ENCODE measurements around the gene CDH4. TPM values are rescaled to one million over a fixed set of nuclear protein-coding genes. Genes with fewer than 3 reads are reported as not detected.

CDH4 gene
- total and polyA plus RNA-seq, 12 donors = 0.04 to 0.25 (median 0.08) TPM; not detected in 5

DNA sequence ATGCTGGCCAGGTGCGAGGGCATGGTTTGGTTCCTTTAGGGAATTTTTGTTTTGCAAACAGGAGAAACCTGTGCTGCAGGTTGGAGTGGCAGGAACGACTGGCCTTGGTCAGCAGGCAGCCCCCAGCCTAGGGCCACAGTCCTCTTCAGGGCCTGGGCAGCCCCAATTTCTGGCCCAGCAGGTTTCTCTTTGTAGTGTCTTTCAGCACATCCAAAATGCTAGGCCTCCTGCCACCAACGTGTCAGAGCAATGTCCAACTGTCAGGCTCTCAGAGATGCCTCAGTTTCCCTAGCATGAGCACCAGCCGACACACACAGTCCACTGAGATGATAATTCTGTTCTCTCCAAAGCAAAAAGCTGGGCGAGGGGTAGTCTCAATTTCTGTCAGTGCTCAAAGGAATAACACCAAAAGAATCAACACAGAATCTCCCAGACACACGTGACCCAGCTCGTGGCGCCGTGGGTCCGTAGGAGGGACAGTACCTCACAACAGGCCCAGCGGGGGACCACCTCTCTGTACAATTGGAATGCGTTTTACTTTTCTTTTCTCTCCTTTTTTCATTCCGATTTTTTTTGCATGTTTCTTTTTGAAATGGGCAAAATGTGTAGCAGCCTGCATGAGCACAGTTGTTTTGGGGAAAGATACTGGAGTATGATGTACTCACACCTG, 687.8 kb downstream of the CDH4 start:
- H3K27ac ChIP-seq = no peak overlapping the region
- no peak overlapping the region for H3K4me3 ChIP-seq
- H3K4me1 ChIP-seq = no peaks in the 10 kb centered on the region
- peaks cover 0 to 41% (median 13%) of the 10 kb centered on the region in 7 donors for H3K27me3 ChIP-seq
- TF ChIP-seq, protein P1, sequence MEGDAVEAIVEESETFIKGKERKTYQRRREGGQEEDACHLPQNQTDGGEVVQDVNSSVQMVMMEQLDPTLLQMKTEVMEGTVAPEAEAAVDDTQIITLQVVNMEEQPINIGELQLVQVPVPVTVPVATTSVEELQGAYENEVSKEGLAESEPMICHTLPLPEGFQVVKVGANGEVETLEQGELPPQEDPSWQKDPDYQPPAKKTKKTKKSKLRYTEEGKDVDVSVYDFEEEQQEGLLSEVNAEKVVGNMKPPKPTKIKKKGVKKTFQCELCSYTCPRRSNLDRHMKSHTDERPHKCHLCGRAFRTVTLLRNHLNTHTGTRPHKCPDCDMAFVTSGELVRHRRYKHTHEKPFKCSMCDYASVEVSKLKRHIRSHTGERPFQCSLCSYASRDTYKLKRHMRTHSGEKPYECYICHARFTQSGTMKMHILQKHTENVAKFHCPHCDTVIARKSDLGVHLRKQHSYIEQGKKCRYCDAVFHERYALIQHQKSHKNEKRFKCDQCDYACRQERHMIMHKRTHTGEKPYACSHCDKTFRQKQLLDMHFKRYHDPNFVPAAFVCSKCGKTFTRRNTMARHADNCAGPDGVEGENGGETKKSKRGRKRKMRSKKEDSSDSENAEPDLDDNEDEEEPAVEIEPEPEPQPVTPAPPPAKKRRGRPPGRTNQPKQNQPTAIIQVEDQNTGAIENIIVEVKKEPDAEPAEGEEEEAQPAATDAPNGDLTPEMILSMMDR (IDR thresholded peaks at IDR 0.05) = no peak
- intact Hi-C loops (cut with DNase I) = no loop called here
- WGBS, 2 donors = 78% methylated on average over 13 of the region's 13 CpGs
- no peaks in the 10 kb centered on the region for H3K36me3 ChIP-seq
- H3K9me3 ChIP-seq = no peaks in the 10 kb centered on the region
- no peak for DNase-seq
- ATAC-seq = no peak

DNA sequence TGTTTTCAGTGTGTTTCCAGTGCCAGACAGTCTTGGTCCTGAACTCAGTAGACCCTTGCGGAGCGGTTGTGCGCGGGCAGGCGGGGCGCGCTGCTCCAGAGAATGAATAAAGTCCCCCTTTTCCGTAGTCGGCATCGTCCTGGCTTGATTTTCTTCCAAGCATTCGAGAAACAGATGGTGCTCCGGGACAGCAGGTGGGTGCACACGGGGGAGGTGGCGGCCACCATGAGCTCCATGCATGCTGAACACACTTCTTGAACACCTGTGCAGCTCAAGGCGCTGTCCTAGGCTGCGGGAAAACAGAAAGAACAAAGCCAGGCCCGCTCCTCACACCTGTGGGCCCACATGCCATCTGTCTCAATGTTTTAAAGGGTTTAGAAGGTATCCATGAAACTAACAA, 688.4 kb downstream of the CDH4 start:
- DNase-seq = no peak
- TF ChIP-seq, protein P1 (IDR thresholded peaks at IDR 0.05) = no peak
- H3K27ac ChIP-seq = no peak overlapping the region
- no peaks in the 10 kb centered on the region for H3K36me3 ChIP-seq
- intact Hi-C loops (cut with DNase I) = no loop called here
- peaks cover 0 to 35% (median 13%) of the 10 kb centered on the region in 7 donors for H3K27me3 ChIP-seq
- ATAC-seq = no peak
- WGBS, 2 donors = 88 to 92% methylated on average over 17 of the region's 17 CpGs
- no peaks in the 10 kb centered on the region for H3K4me1 ChIP-seq
- H3K9me3 ChIP-seq = no peaks in the 10 kb centered on the region
- H3K4me3 ChIP-seq = no peak overlapping the region

DNA sequence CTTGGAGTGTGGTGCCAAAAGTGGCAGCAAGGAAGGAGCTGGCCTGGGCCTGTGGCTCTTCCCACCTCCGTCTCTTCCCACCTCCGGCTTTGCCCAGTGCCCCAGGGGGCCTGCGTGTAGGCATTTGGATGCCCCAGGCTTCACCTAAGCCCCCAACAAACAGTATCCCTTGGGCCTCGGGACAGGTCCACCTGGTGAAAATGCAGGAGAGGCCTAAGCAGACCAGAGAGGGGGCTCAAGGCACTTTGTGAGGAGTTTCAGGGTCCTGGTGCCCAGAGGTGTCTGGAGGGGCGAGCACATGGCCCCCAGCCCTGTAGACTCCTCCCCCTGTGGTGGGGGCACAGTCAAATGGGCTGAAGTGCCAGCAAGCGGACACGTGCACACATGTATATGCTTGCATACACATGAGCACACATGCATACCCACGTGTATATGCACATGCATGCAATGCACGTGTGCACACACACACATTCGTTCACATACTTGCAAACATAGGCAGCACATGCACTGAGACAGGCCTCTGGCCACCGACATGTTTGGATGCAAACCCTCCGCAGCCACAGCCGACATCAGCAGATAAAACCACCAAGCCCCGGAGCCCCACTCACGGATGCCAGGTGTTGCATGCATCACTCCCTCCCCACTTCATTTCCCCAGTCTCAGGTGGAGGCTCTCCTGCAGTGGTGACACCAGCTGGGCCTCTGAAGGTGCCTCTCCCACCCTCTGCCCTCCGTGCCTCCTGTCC, 689.1 kb downstream of the CDH4 start:
- TF ChIP-seq, protein P1 (IDR thresholded peaks at IDR 0.05) = no peak
- Histone ChIP-seq H3K27me3 (peaks cover 0 to 29% (median 13%) of the 10 kb centered on the region in 7 donors), H3K4me3 (no peak overlapping the region), H3K9me3 (no peaks in the 10 kb centered on the region), H3K4me1 (no peaks in the 10 kb centered on the region), H3K36me3 (no peaks in the 10 kb centered on the region), H3K27ac (no peak overlapping the region)
- ATAC-seq (no peak), DNase-seq (no peak)
- WGBS, 2 donors = 76 to 82% methylated on average over 16 of the region's 16 CpGs
- intact Hi-C loops (cut with DNase I) = no loop called here

DNA sequence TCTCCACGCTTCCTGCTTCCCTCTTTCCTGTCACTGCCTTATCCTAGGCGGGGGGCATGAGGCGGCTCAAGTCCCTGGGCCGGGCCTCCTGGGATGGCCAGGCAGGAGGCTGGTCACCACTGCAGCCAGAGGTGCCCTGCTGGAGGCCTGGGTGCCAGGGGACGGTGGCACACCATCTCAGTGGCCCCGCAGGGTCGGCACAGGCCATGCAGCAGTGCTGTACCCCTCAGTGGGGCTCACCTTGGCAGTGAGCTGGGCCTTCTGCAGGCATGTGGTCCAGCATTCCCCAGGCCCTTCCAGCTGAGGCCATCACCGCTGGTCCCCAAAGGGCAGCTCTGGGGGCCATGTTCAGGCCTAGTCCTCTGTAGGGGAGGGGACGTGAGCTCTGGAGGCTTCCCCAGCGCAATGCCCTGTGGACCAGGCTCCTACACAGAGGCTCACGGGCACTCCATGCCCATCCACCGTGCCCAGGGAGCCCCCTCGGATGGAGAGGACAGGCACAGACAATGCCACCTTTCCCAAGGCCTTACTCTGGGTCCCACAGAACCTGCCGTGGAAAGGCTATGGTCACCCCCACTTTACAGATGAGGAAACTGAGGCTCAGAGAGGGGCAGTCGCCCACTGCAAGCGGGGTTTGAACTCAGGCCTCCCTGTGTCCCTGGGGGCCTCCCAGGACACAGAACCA, 689.8 kb downstream of the CDH4 start:
- intact Hi-C loops (cut with DNase I) = no loop called here
- no peaks in the 10 kb centered on the region for H3K4me1 ChIP-seq
- TF ChIP-seq, protein P1 (IDR thresholded peaks at IDR 0.05) = no peak
- DNase-seq (peak in 1 of 2 donors; percentile 2), ATAC-seq (peak in 1 of 8 donors; percentile 28)
- H3K27ac ChIP-seq = no peak overlapping the region
- no peaks in the 10 kb centered on the region for H3K36me3 ChIP-seq
- no peak overlapping the region for H3K4me3 ChIP-seq
- H3K9me3 ChIP-seq = no peaks in the 10 kb centered on the region
- WGBS, 2 donors = 84 to 87% methylated on average over 16 of the region's 16 CpGs
- H3K27me3 ChIP-seq = peaks cover 0 to 26% (median 13%) of the 10 kb centered on the region in 7 donors

Measured in heart right ventricle (tissue), 16 donors.